A549 (cell line): ENCODE data around the gene STOX2.

ENCODE experiments used
- BHLHE40 ChIP-seq: IDR thresholded peaks from 2 replicates; pipeline ENCODE4 v1.6.1; 2012; ENCODE audit warnings: low read depth, low read length, inconsistent platforms
- HDAC2 ChIP-seq: fragments of 200-600 bp; sonication (generic); IDR thresholded peaks from 2 replicates; pipeline ENCODE4 v1.6.1; 2016
- KDM5A ChIP-seq: fragments of 200-600 bp; sonication (generic); IDR thresholded peaks from 2 replicates; pipeline ENCODE4 v1.6.1; 2016; ENCODE audit warnings: antibody characterized with exemption, mild to moderate bottlenecking
- MAFK ChIP-seq: fragments of 450-650 bp; IDR thresholded peaks from 2 replicates; pipeline ENCODE4 v1.6.1; 2014; ENCODE audit not compliant: partially characterized antibody
- MYC ChIP-seq: IDR thresholded peaks from 2 replicates; pipeline ENCODE4 v1.6.1; 2012; ENCODE audit warnings: mild to moderate bottlenecking, inconsistent platforms, low read length, improper control_type of control experiment, borderline replicate concordance
- NPAS2 ChIP-seq: fragments of 250-450 bp; sonication (Bioruptor Pico); IDR thresholded peaks from 2 replicates; pipeline ENCODE4 v1.8.0; 2022; ENCODE audit warnings: mild to moderate bottlenecking, moderate library complexity, borderline replicate concordance
- NR3C1 ChIP-seq: fragments of >200 bp; sonication (Bioruptor Twin); formaldehyde crosslinking; IDR thresholded peaks from 3 replicates; pipeline ENCODE4 v1.6.1; 2017
- POLR2A ChIP-seq: IDR thresholded peaks from 2 replicates; pipeline ENCODE4 v1.6.1; 2012; ENCODE audit warnings: mild to moderate bottlenecking, low read length
- RFX5 ChIP-seq: fragments of 450-650 bp; IDR thresholded peaks from 2 replicates; pipeline ENCODE4 v1.7.1; 2014; ENCODE audit warnings: antibody characterized with exemption, mild to moderate bottlenecking, moderate library complexity
- TF ChIP-seq, protein P1 (sequence below): fragments of >200 bp; sonication (Bioruptor Twin); formaldehyde crosslinking; IDR thresholded peaks from 3 replicates; pipeline ENCODE4 v1.5.1; 2016
- TF ChIP-seq, protein P2 (sequence below): fragments of 200-600 bp; sonication (generic); IDR thresholded peaks from 2 replicates; pipeline ENCODE4 v1.6.1; 2016; ENCODE audit warnings: antibody characterized with exemption, mild to moderate bottlenecking, moderate library complexity
- TF ChIP-seq, protein P3 (sequence below): fragments of 150-350 bp; IDR thresholded peaks from 2 replicates; pipeline ENCODE4 v1.6.1; 2014; ENCODE audit warnings: low read depth, mild to moderate bottlenecking, low read length

DNA sequence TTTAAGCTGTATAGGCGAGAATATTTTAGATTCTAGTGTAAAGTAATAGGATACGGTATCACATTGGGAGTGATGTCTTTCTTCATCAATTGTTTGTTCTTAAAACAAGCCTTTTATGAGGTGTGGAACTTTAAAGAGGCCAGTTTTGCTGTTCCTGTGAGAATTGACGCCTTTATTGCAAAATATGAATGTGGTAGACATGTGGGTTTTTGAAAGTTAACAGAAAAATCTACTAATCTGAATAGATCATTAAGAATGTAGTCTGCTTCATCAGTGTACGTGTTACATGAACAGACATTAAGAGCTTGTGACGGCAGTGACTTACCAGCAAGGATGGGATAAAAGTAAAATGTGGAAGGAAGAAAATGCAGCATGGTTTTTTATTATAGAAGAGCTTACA is 63.8 kb downstream of the STOX2 start:
- TF ChIP-seq, protein P1, sequence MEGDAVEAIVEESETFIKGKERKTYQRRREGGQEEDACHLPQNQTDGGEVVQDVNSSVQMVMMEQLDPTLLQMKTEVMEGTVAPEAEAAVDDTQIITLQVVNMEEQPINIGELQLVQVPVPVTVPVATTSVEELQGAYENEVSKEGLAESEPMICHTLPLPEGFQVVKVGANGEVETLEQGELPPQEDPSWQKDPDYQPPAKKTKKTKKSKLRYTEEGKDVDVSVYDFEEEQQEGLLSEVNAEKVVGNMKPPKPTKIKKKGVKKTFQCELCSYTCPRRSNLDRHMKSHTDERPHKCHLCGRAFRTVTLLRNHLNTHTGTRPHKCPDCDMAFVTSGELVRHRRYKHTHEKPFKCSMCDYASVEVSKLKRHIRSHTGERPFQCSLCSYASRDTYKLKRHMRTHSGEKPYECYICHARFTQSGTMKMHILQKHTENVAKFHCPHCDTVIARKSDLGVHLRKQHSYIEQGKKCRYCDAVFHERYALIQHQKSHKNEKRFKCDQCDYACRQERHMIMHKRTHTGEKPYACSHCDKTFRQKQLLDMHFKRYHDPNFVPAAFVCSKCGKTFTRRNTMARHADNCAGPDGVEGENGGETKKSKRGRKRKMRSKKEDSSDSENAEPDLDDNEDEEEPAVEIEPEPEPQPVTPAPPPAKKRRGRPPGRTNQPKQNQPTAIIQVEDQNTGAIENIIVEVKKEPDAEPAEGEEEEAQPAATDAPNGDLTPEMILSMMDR = no peak
- no peak for TF ChIP-seq NPAS2 (CRISPR knock-in tag)
- TF ChIP-seq, protein P2, sequence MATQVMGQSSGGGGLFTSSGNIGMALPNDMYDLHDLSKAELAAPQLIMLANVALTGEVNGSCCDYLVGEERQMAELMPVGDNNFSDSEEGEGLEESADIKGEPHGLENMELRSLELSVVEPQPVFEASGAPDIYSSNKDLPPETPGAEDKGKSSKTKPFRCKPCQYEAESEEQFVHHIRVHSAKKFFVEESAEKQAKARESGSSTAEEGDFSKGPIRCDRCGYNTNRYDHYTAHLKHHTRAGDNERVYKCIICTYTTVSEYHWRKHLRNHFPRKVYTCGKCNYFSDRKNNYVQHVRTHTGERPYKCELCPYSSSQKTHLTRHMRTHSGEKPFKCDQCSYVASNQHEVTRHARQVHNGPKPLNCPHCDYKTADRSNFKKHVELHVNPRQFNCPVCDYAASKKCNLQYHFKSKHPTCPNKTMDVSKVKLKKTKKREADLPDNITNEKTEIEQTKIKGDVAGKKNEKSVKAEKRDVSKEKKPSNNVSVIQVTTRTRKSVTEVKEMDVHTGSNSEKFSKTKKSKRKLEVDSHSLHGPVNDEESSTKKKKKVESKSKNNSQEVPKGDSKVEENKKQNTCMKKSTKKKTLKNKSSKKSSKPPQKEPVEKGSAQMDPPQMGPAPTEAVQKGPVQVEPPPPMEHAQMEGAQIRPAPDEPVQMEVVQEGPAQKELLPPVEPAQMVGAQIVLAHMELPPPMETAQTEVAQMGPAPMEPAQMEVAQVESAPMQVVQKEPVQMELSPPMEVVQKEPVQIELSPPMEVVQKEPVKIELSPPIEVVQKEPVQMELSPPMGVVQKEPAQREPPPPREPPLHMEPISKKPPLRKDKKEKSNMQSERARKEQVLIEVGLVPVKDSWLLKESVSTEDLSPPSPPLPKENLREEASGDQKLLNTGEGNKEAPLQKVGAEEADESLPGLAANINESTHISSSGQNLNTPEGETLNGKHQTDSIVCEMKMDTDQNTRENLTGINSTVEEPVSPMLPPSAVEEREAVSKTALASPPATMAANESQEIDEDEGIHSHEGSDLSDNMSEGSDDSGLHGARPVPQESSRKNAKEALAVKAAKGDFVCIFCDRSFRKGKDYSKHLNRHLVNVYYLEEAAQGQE = no peak
- TF ChIP-seq POLR2A = no peak
- TF ChIP-seq RFX5 = no peak
- no peak for TF ChIP-seq NR3C1
- TF ChIP-seq BHLHE40 = no peak
- TF ChIP-seq, protein P3, sequence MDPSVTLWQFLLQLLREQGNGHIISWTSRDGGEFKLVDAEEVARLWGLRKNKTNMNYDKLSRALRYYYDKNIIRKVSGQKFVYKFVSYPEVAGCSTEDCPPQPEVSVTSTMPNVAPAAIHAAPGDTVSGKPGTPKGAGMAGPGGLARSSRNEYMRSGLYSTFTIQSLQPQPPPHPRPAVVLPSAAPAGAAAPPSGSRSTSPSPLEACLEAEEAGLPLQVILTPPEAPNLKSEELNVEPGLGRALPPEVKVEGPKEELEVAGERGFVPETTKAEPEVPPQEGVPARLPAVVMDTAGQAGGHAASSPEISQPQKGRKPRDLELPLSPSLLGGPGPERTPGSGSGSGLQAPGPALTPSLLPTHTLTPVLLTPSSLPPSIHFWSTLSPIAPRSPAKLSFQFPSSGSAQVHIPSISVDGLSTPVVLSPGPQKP = no peak
- no peak for TF ChIP-seq MAFK
- no peak for TF ChIP-seq HDAC2
- TF ChIP-seq MYC = no peak
- TF ChIP-seq KDM5A = no peak
